Measurements from ENCODE around the gene SLC5A7.

GRCh38 chr2:108013305-108013704, 27.0 kb downstream of the SLC5A7 start:
- TF ChIP-seq CTCF (conservative IDR thresholded peaks at IDR 0.05; ENCODE audit: low read length) (no peak), EZH2phosphoT487 (IDR thresholded peaks at IDR 0.05; ENCODE audit: borderline replicate concordance, low read depth, low read length) (no peak)

Measured in OCI-LY7 (cell line).